OCI-LY7 (cell line): Measurements from ENCODE around the gene UBA3.

Source experiments
- EZH2phosphoT487 ChIP-seq: fragments of 200-600 bp; sonication (generic); IDR thresholded peaks from 2 replicates; pipeline ENCODE4 v1.6.1; 2018; ENCODE audit warnings: low read depth, borderline replicate concordance, mild to moderate bottlenecking, mixed run types, antibody characterized with exemption, low read length, moderate library complexity, mixed read lengths
- TF ChIP-seq, protein P1 (sequence below): fragments of 200-600 bp; sonication (generic); conservative IDR thresholded peaks from 2 replicates; pipeline ENCODE4 v1.5.1; 2014; ENCODE audit warnings: mild to moderate bottlenecking, antibody characterized with exemption, low read length, moderate library complexity, mixed read lengths

GRCh38 chr3:69126216-69126615 is 46.1 kb upstream of the UBA3 start:
- TF ChIP-seq, protein P1, sequence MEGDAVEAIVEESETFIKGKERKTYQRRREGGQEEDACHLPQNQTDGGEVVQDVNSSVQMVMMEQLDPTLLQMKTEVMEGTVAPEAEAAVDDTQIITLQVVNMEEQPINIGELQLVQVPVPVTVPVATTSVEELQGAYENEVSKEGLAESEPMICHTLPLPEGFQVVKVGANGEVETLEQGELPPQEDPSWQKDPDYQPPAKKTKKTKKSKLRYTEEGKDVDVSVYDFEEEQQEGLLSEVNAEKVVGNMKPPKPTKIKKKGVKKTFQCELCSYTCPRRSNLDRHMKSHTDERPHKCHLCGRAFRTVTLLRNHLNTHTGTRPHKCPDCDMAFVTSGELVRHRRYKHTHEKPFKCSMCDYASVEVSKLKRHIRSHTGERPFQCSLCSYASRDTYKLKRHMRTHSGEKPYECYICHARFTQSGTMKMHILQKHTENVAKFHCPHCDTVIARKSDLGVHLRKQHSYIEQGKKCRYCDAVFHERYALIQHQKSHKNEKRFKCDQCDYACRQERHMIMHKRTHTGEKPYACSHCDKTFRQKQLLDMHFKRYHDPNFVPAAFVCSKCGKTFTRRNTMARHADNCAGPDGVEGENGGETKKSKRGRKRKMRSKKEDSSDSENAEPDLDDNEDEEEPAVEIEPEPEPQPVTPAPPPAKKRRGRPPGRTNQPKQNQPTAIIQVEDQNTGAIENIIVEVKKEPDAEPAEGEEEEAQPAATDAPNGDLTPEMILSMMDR: no peak
- no peak for TF ChIP-seq EZH2phosphoT487
